Colonic mucosa (tissue), 4 donors: ENCODE measurements around the gene PPM1H. TPM values are rescaled to one million over a fixed set of nuclear protein-coding genes. Genes with fewer than 3 reads are reported as not detected.

Source experiments
- DNase-seq: peaks from one replicate; pipeline ENCODE4 v3.0.0-alpha.2; 2020
- H3K27ac ChIP-seq: fragments of 200-600 bp; one replicate; pipeline ENCODE4 v1.8.0; 2021
- H3K27me3 ChIP-seq: fragments of 200-600 bp; one replicate; pipeline ENCODE4 v1.8.0; 2021
- H3K36me3 ChIP-seq: fragments of 200-600 bp; one replicate; pipeline ENCODE4 v1.8.0; 2021
- H3K4me1 ChIP-seq: fragments of 200-600 bp; one replicate; pipeline ENCODE4 v1.8.0; 2021; ENCODE audit warnings: mild to moderate bottlenecking
- H3K4me3 ChIP-seq: fragments of 200-600 bp; one replicate; pipeline ENCODE4 v1.8.0; 2021
- H3K9ac ChIP-seq, 2 donors: one replicate each; pipeline ENCODE4 v1.7.0; 2013; ENCODE audit warnings: control low read depth in 2 of 2, low read depth in 2 of 2, low read length in 2 of 2
- H3K9me3 ChIP-seq: fragments of 200-600 bp; one replicate; pipeline ENCODE4 v1.8.0; 2021
- intact Hi-C: fragments of 100-400 bp; cut with DNase I; formaldehyde crosslinking; loops from one replicate; pipeline ENCODE4 v1.14.1; 2022
- total RNA-seq, 2 donors: library from RNA; stranded (reverse); fragmentation: NEBNext Ultra II Directional in 1 of 2; extraction: Animal tissue kit (Norgen Biotek cat#: 25700) in 1 of 2; gene quantifications; one replicate each; pipeline ENCODE4 v1.2.1, GENCODE V29; 2021
- TF ChIP-seq, protein P1 (sequence below): fragments of 200-600 bp; IDR thresholded peaks from one replicate; pipeline ENCODE4 v1.8.0; 2022; ENCODE audit warnings: antibody characterized with exemption, mild to moderate bottlenecking
- donor health status: healthy.
- donor health status: DM: no; HTN: no; CAD: no.
- donor health status: DM: no; HTN: no; CAD: no.

The PPM1H gene
- total RNA-seq, 2 donors from 2014 or later: 7.4 to 8.1 TPM

DNA sequence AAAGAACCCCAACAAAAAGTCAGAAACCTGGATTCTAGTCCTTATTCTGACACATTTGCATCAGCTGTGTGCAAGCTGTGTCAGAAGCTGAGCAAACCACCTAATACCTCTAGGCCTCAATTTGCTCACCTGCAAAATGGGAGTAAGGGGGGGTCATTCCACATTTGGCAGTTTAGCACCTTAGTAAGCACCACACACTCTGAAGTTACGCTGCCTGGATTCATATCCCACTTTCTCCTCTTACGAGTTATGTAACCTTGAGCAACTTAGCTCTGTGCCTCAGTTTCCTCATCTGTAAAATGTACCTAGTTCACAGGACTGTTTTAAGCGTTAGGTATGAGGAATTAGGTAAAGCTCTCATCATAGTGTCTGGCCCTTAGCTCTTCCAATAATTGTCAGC lies 218.9 kb downstream of the PPM1H start:
- H3K9ac ChIP-seq: no peak overlapping the region
- DNase-seq: no peak
- H3K4me1 ChIP-seq: no peaks in the 10 kb centered on the region
- intact Hi-C loops: no loop called here
- TF ChIP-seq, protein P1, sequence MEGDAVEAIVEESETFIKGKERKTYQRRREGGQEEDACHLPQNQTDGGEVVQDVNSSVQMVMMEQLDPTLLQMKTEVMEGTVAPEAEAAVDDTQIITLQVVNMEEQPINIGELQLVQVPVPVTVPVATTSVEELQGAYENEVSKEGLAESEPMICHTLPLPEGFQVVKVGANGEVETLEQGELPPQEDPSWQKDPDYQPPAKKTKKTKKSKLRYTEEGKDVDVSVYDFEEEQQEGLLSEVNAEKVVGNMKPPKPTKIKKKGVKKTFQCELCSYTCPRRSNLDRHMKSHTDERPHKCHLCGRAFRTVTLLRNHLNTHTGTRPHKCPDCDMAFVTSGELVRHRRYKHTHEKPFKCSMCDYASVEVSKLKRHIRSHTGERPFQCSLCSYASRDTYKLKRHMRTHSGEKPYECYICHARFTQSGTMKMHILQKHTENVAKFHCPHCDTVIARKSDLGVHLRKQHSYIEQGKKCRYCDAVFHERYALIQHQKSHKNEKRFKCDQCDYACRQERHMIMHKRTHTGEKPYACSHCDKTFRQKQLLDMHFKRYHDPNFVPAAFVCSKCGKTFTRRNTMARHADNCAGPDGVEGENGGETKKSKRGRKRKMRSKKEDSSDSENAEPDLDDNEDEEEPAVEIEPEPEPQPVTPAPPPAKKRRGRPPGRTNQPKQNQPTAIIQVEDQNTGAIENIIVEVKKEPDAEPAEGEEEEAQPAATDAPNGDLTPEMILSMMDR: no peak
- no peak overlapping the region for H3K4me3 ChIP-seq
- H3K27me3 ChIP-seq: no peaks in the 10 kb centered on the region
- H3K27ac ChIP-seq: no peak overlapping the region
- no peaks in the 10 kb centered on the region for H3K9me3 ChIP-seq
- no peaks in the 10 kb centered on the region for H3K36me3 ChIP-seq

DNA sequence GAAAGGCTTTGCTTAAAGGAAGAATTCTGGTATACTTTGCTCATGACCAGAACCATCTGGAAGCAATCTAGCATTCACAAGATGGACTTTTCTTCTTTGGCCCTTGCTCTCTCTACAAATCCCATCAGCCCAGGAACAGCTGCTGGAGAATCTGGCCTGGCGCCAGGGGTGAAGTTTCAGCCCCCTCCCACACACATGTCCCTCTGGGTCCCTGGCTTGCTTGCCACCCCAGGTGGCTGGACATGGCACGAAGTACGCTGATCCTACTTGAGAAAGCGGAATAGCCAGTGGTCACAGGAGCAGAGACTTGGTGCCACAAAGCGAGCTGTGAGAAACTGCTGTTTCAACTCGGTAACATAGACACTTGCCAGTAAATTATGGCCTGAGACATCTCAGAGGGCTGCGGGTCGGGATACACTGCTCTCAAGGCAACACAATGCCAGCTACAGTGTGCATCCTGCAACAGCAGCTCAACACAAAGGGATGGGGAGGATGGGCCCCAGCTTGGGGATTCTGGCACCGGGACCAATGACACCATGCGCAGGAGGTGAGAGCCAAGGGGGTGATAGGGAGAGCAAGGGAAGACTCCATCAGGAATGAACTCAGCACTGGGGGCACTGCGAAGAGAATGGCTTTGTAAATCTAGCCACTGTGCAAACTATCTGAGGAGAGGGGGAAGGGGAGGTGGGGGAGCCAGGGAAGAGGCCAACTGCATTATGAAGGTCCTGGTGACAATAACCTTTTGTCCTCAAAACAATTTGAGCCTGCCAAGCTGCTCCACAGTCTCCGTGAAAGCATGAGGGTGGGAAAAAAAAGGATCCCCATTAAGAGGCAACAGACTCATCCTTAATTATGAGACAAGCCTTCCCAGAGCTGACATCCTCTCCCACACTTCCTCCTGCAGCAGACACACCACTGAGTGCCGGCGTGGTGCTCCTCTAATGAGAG lies 219.9 kb downstream of the PPM1H start:
- Histone ChIP-seq H3K9me3 (no peaks in the 10 kb centered on the region), H3K9ac (no peak overlapping the region), H3K4me3 (no peak overlapping the region), H3K27ac (no peak overlapping the region), H3K27me3 (no peaks in the 10 kb centered on the region), H3K4me1 (no peaks in the 10 kb centered on the region), H3K36me3 (no peaks in the 10 kb centered on the region)
- TF ChIP-seq, protein P1: no peak
- DNase-seq: no peak
- intact Hi-C loops: no loop called here

DNA sequence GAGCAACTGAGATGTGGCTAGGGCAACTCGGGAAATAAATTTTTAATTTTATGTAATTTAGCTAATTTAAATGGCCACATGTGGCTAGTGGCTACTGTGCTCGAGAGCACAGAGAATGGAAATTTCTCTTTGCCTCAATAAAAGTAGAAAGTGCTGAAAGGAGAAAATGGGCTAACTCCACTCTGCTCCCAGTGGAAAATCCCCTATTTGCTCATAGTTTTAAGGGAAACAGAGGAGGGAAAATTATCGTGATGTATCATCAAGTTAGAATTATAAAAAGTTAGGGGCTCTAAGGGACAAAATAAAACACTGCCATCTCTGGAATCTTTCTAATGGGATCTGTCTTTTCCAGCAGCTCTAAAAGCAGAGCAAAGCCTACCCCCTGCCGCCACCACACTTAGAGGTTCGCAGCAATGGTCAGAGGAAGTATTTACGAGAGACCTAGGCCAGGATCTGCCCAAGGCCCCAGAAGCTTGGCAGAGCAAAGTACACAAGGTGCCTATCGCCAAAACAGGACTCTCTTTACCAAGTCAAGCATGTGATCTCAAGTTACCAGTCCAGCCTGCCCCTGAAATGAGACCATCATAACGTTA lies 220.7 kb downstream of the PPM1H start:
- TF ChIP-seq, protein P1: no peak
- intact Hi-C loops: no loop called here
- H3K27ac ChIP-seq: no peak overlapping the region

DNA sequence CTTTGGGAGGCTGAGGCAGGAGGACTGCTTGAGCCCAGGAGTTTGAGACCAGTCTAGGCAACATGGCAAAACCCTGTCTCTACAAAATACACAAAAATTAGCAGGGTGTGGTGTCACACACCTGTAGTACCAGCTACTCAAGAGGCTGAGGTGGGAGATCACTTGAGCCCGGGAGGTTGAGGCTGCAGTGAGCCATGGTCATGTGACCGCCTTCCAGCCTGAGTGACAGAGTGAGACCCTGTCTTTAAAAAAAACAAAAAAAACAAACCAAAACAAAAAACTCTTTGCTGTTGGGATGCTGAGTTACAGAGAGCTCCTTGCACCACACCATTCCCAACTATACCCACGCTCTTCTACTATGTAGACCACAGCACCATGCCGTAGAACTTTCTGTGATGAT lies 221.2 kb downstream of the PPM1H start:
- no peaks in the 10 kb centered on the region for H3K27me3 ChIP-seq
- H3K4me1 ChIP-seq: no peaks in the 10 kb centered on the region

More for the DNA sequence above, 220.7 kb downstream of the PPM1H start:
- Histone ChIP-seq H3K4me3 (no peak overlapping the region), H3K9ac (no peak overlapping the region), H3K9me3 (no peaks in the 10 kb centered on the region), H3K27me3 (no peaks in the 10 kb centered on the region), H3K4me1 (no peaks in the 10 kb centered on the region), H3K36me3 (no peaks in the 10 kb centered on the region)
- DNase-seq: no peak

More for the DNA sequence above, 221.2 kb downstream of the PPM1H start:
- no peak for DNase-seq
- Histone ChIP-seq H3K9me3 (no peaks in the 10 kb centered on the region), H3K9ac (no peak overlapping the region), H3K36me3 (no peaks in the 10 kb centered on the region), H3K4me3 (no peak overlapping the region), H3K27ac (no peak overlapping the region)
- TF ChIP-seq, protein P1: no peak
- intact Hi-C loops: no loop called here
